Activated CD4-positive, alpha-beta T cell treated with anti-CD3 and anti-CD28 coated beads, Interleukin-2, Interleukin-4, amounts not matched to agents 100 ng/mL and 50 ng/mL, durations not matched to agents 16 hours and 8 hours (primary cell): Measurements from ENCODE around the gene TMCO4.

Source experiments
- DNase-seq: peaks from one replicate; pipeline ENCODE4 v3.0.0-alpha.2; 2020; ENCODE audit warnings: low spot score

TMCO4 gene

DNA sequence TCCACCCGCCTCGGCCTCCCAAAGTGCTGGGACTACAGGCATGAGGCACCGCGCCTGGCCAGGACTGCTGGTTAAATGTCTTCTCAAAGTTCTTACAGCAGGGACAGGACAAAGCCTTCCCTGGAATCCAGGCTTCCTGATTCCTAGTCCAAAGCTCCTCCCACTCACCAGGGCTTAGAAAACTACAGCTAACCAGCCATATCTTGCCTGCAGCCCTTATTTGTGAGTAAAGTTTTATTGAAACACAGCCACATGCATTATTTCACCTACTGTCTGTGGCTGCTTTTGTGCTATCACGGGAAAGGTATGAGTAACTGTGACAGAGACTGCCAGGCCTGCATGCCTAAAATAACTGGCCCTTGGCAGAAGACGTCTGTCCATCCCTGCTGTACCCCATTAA lies 24.4 kb downstream of the TMCO4 start:
- no peak for DNase-seq

- no peak for DNase-seq
Observed at GRCh38 chr1:19774180-19774785, 25.4 kb downstream of the TMCO4 start.

- no peak for DNase-seq
Observed at GRCh38 chr1:19773485-19773884, 26.2 kb downstream of the TMCO4 start.

GRCh38 chr1:19772053-19772452 lies 27.7 kb downstream of the TMCO4 start:
- DNase-seq = no peak

- no peak for DNase-seq
Observed at GRCh38 chr1:19771350-19771749, 28.4 kb downstream of the TMCO4 start.

GRCh38 chr1:19770436-19771190 lies 29.1 kb downstream of the TMCO4 start:
- DNase-seq = no peak

DNA sequence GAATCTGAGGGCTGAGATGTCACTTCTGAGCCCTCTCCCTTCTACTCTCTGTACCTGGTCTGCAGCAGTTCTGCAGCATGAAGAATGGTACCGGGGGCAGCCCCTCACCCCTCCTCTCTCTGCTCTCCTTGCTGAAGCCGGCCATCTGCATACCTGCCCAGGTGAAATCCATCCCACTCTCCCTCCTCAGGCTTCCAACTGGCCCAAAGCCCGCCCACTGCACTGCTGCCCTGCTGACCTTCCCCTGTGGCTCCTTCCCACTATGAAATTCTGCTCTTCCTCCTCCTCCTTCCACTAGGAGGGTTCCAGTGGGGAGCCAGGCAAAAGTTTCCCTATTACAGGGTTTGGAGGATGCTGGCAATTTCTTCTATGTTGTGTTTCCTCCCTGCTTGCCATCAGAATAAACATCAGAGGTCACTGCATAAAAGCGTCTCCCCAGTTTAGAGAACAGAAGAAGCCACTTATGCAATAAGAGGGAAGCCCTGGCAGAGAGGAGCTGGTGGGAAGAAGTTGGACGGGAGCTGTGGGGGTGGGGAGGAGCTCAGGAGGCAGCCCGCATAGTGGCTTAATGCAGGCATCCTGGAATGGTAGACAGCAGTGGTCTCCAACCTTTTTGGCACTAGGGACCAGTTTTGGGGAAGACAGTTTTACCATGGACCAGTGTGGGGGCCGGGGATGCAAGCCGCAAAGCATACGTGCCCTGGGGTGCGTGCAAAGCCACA lies 30.3 kb downstream of the TMCO4 start:
- DNase-seq = no peak

- DNase-seq = no peak
Observed at GRCh38 chr1:19768353-19769210, 31.1 kb downstream of the TMCO4 start.

GRCh38 chr1:19765623-19766022 lies 34.1 kb downstream of the TMCO4 start:
- DNase-seq = peak; percentile 36

DNA sequence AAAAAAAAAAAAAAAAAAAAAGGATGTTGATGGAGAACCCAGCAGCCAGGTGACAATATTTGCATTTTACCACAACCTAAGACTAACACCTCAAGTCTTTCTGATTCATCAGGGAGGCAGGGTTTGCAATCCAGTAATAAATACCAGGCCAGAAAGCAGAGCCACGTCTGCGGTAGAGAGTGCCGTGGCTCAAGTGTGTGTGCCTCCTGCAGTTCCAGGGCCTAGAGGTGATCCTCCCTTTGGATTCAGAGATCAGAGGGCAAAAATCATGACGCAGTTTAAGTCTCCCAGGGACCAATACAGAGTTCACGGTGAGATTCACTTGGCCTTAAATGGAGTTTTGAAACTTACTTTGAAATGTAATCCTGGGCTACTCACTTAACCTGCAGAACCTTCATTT lies 34.9 kb downstream of the TMCO4 start:
- DNase-seq = no peak

- peak; percentile 20 for DNase-seq
Observed at GRCh38 chr1:19762175-19762779, 37.4 kb downstream of the TMCO4 start.

- no peak for DNase-seq
Observed at GRCh38 chr1:19759740-19760089, 40.0 kb downstream of the TMCO4 start.

- DNase-seq = no peak
Observed at GRCh38 chr1:19758227-19758830, 41.4 kb downstream of the TMCO4 start.

- no peak for DNase-seq
Observed at GRCh38 chr1:19757641-19758040, 42.1 kb downstream of the TMCO4 start.

DNA sequence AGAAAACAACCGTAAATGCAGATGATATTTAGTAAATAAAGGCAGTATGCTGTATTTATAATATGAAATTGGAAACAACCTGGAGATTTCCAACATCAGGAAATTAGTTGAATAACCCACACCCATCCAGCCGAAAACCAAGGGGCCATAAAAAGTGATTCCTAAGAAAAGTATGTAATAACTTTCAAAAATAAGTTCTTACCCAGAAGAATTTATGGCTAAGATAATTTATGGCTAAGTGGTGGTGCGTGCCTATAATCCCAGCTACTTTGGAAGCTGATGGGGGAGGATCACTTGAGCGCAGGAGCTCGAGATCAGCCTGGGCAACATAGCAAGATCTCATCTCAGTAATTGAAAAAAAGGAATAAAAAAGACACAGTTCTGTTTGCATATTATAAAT lies 43.2 kb downstream of the TMCO4 start:
- no peak for DNase-seq

DNA sequence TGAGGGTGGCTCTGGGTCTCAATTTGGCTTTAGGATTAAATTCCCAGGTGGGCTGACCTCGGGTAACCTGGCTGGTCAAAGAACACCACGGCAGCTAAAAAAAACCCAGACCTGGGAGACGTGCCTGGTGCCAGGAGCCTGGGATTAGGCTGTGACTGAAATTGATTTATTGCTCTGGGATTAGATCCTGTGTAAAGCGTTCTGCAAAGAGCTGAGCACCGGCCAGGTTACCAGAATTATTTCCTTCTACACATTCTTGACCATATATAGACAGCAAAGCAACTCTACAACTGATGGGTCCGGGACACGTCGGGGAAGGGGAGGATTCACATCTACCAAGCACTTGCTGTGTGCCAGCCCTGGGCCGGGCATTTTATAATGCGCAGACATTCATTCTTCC lies 45.2 kb downstream of the TMCO4 start:
- DNase-seq = no peak

- no peak for DNase-seq
Observed at GRCh38 chr1:19752083-19752696, 47.5 kb downstream of the TMCO4 start.

DNA sequence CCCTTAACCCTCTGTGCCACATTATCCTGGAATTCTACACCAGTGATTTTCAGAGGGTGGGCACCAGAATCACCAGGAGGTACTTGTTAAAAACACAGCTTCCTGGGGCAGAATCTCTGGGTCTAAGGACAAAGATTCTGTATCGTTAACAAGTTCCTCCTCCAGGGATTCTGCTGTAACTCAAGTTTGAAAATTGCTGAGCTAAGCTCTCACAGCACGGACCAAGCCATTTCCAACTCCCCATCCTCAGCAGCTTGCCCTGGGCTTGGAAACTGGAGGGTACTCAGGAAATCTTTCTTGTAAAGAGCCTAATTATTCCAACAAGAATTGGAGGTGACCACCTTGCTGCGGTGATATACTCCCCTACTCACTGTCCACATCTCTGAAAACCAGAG lies 48.8 kb downstream of the TMCO4 start:
- no peak for DNase-seq

DNA sequence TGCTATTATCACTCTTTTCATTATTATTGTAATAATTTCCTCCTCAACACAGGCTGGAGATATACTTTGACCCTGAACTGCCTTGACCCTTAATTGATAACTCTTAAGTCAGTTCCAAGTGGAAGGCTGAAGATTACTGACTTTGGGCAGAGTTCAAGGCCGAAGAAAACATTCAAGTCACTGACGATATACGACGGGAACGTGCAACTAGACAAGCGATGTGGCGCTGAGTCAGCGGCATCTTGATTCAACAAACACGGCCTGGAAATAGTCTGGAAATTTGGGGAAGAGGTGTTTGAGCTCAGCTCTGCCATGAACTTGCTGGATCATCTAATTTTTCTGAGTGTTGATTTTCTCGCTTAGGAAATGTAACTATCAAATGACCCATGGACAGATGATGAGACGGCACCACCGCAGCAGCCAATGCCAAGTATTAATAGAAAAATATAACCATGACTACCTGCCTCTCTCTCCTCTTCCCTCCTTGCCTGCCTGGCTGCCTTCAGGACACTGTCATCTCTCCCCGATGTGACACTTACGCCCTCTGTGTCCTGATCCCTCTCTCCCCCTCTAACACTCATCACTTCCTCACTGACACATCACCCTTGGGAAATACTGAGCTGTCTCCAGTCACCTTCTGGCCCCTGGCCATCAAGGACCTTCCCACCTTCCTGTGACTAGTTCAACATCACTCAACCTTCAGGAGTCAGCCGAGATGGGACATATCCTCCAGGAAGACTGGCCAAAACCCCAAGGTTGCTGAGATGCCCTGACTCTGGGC lies 49.4 kb downstream of the TMCO4 start:
- no peak for DNase-seq

DNA sequence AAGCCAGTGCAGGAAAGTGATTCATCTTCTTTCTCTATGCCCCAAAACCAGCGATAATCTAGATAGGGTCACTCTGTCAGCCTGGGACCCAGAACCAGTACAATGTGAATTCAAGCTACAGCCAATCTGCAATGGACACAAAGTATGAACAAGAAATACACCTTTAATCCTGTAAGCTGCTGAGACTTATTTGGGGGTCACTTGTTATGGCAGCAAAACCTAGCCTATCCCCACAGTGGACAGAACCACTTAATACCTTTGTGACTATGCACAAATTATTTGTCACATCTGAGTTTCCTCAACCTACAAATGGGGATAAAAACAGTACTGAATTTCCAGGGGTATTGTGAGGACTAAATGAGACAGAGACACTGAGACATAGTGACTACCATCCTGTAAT lies 50.0 kb downstream of the TMCO4 start:
- DNase-seq = no peak
